GM13977 (cell line): ENCODE measurements around the gene ZNRF4.

Source experiments
- DNase-seq: peaks from one replicate; pipeline ENCODE4 v3.0.0; 2012; ENCODE audit warnings: low spot score
- in situ Hi-C: fragments of 300-500 bp; cut with MboI; formaldehyde crosslinking; loops from one replicate; pipeline ENCODE4 v1.12.0; 2022; ENCODE audit warnings: low sequenced_read_pairs, low pct_unique_long_range_greater_than_20kb, mixed read lengths, inconsistent platforms; ENCODE audit not compliant: unreplicated experiment
- TF ChIP-seq, protein P1 (sequence below): IDR thresholded peaks from 2 replicates; pipeline ENCODE4 v1.5.1; 2012; ENCODE audit warnings: mild to moderate bottlenecking, control low read depth; ENCODE audit not compliant: insufficient read depth; ENCODE audit errors: extremely low read depth, missing control alignments

The ZNRF4 gene

DNA sequence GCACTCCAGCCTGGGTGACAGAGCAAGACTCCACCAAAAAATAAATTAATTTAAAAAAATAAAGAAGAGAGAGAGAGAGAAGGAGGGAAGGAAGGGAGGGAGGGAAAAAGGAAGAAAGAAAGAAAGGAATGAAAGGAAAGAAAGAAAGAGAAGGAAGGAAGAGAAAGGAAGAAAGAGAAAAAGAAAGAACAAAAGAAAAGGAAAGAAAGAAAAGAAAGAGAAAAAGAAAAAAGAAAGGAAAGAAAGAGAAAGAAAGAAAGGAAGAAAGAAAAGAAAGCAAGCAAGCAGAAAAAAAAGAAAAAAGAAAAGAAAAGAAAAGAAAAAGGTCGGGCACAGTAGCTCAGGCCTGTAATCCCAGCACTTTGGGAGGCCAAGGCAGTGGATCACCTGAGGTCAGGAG lies 14.9 kb upstream of the ZNRF4 start:
- DNase-seq, result no peak
- in situ Hi-C loops, result no loop called here
- TF ChIP-seq, protein P1, sequence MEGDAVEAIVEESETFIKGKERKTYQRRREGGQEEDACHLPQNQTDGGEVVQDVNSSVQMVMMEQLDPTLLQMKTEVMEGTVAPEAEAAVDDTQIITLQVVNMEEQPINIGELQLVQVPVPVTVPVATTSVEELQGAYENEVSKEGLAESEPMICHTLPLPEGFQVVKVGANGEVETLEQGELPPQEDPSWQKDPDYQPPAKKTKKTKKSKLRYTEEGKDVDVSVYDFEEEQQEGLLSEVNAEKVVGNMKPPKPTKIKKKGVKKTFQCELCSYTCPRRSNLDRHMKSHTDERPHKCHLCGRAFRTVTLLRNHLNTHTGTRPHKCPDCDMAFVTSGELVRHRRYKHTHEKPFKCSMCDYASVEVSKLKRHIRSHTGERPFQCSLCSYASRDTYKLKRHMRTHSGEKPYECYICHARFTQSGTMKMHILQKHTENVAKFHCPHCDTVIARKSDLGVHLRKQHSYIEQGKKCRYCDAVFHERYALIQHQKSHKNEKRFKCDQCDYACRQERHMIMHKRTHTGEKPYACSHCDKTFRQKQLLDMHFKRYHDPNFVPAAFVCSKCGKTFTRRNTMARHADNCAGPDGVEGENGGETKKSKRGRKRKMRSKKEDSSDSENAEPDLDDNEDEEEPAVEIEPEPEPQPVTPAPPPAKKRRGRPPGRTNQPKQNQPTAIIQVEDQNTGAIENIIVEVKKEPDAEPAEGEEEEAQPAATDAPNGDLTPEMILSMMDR, result no peak

GRCh38 chr19:5443723-5444122 lies 11.5 kb upstream of the ZNRF4 start:
- in situ Hi-C loops, result no loop called here
- TF ChIP-seq, protein P1, result no peak

DNA sequence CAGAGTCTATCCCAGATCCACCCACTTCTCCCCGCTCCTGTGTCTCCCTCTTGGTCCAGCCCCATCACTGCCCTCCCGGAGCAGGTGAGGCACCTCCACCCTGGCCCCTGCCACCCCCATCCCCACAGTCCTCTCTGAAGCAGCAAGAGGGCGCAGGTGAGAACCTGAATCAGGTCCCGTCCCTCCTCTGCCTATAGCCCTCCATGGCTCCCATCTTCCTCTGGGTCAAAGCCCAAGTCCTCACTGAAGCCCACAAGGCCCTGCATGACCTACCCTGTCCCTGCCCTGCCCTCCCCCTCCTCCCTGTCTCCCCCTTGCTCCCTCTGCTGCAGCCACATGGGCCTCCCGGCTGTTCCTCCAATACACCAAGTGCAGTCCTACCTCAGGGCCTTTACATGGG lies 10.8 kb upstream of the ZNRF4 start:
- in situ Hi-C loops, result no loop called here
- TF ChIP-seq, protein P1, result no peak
- no peak for DNase-seq

More at GRCh38 chr19:5443723-5444122, 11.5 kb upstream of the ZNRF4 start:
- DNase-seq, result no peak

DNA sequence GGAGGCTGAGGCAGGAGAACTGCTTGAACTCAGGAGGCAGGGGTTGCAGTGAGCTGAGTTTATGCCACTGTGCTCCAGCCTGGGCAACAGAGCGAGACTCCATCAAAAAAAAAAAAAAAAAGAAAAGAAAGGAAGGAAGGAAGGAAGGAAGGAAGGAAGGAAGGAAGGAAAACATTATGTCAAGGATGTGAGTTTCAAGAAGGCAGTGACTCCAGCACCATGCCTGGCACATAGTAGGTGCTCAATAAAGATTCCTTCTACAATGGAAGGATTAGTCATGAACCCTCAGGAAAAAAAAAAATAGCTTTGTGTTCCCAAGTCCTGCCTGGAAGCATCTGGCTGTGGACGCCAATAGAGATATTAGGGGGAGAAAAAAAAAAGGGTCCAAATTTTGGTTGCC lies 10.1 kb upstream of the ZNRF4 start:
- in situ Hi-C loops, result no loop called here
- DNase-seq, result no peak
- TF ChIP-seq, protein P1, result no peak

- in situ Hi-C loops, result no loop called here
- no peak for DNase-seq
- TF ChIP-seq, protein P1, result no peak
Measured at GRCh38 chr19:5445561-5446055, 9.6 kb upstream of the ZNRF4 start.

- no peak for DNase-seq
- TF ChIP-seq, protein P1, result no peak
- in situ Hi-C loops, result no loop called here
Measured at GRCh38 chr19:5447700-5448311, 7.4 kb upstream of the ZNRF4 start.
